H1 (cell line): ENCODE data around the gene MUC22. TPM values are rescaled to one million over a fixed set of nuclear protein-coding genes. Genes with fewer than 3 reads are reported as not detected.

Source experiments
- CTCF ChIA-PET: fragments of 300-600 bp; sonication (Branson Sonifier 250); formaldehyde crosslinking; loops from one replicate; lab custom pipeline; 2021; ENCODE audit not compliant: partially characterized antibody; lab: Charles Lee
- POLR2A ChIA-PET: fragments of 300-600 bp; sonication (Branson Sonifier 250); formaldehyde crosslinking; loops from one replicate; lab custom pipeline; 2021; ENCODE audit warnings: inconsistent platforms; ENCODE audit not compliant: partially characterized antibody; lab: Charles Lee
- DNase-seq, 2 experiments: peaks; one replicate each; pipeline versions ENCODE4 v3.0.0 to v3.0.0-alpha.2; 2010 to 2022; ENCODE audit warnings: low spot score in 2 of 2, low read depth in 1 of 2, mixed read lengths in 1 of 2
- FAIRE-seq: peaks from 2 replicates; lab custom pipeline; 2011; peaks lifted over from hg19 to GRCh38; lab: Jason Lieb, UNC
- H2AFZ ChIP-seq: 2 replicates; pipeline ENCODE4 v1.8.1; 2012; ENCODE audit warnings: low read length, inconsistent platforms
- H2AK5ac ChIP-seq: 2 replicates; pipeline ENCODE4 v1.6.1; 2013; ENCODE audit warnings: low read depth, low read length
- H2BK120ac ChIP-seq: replicated peaks from 2 replicates; pipeline ENCODE3; 2013; ENCODE audit warnings: low read depth, low read length, inconsistent platforms
- H2BK12ac ChIP-seq: 2 replicates; pipeline ENCODE4 v1.6.1; 2013; ENCODE audit warnings: low read depth, low read length
- H2BK15ac ChIP-seq: 2 replicates; pipeline ENCODE4 v1.6.1; 2013; ENCODE audit warnings: low read length
- H2BK20ac ChIP-seq: 2 replicates; pipeline ENCODE4 v1.6.1; 2013; ENCODE audit warnings: low read length
- H2BK5ac ChIP-seq: 2 replicates; pipeline ENCODE4 v1.6.1; 2013; ENCODE audit warnings: low read depth, low read length
- H3K14ac ChIP-seq: 2 replicates; pipeline ENCODE4 v1.6.1; 2013; ENCODE audit warnings: inconsistent platforms; ENCODE audit not compliant: insufficient read length
- H3K18ac ChIP-seq: 2 replicates; pipeline ENCODE4 v1.6.1; 2013; ENCODE audit warnings: low read length; ENCODE audit errors: extremely low read depth
- H3K23ac ChIP-seq: 2 replicates; pipeline ENCODE4 v1.6.1; 2013; ENCODE audit warnings: inconsistent platforms; ENCODE audit not compliant: insufficient read length
- H3K23me2 ChIP-seq: 2 replicates; pipeline ENCODE4 v1.6.1; 2013; ENCODE audit warnings: low read depth, low read length
- H3K27ac ChIP-seq: 2 replicates; pipeline ENCODE4 v1.6.1; 2011; ENCODE audit warnings: low read depth, low read length, inconsistent platforms
- H3K27me3 ChIP-seq, 4 experiments: replicated peaks in 1 of 4; 1 replicate in 1 of 4; 2 replicates in 3 of 4; pipeline versions ENCODE4 v1.6.1 to v1.8.1; 2011 to 2013; ENCODE audit warnings: low read length in 3 of 4, mild to moderate bottlenecking in 3 of 4, inconsistent platforms in 2 of 4, mixed read lengths in 2 of 4, moderate library complexity in 1 of 4; ENCODE audit not compliant: control insufficient read depth in 3 of 4, insufficient read depth in 3 of 4; ENCODE audit errors: extremely low read depth in 1 of 4
- H3K36me3 ChIP-seq, 4 experiments: 2 replicates each; pipeline versions ENCODE4 v1.6.1 to v1.8.1; 2011 to 2013; ENCODE audit warnings: mild to moderate bottlenecking in 4 of 4, low read length in 3 of 4, moderate library complexity in 2 of 4, control low read depth in 1 of 4, inconsistent platforms in 1 of 4; ENCODE audit not compliant: insufficient read depth in 4 of 4, control insufficient read depth in 2 of 4
- H3K4ac ChIP-seq: replicated peaks from 2 replicates; pipeline ENCODE3; 2013; ENCODE audit warnings: low read length, low read depth, mixed read lengths, inconsistent platforms; ENCODE audit not compliant: insufficient read length
- H3K4me1 ChIP-seq, 4 experiments: replicated peaks in 1 of 4; 1 replicate in 1 of 4; 2 replicates in 3 of 4; pipeline versions ENCODE4 v1.6.1 to v1.8.1; 2011 to 2013; ENCODE audit warnings: low read length in 3 of 4, inconsistent platforms in 2 of 4, mixed read lengths in 1 of 4; ENCODE audit not compliant: insufficient read depth in 4 of 4, control insufficient read depth in 3 of 4
- H3K4me2 ChIP-seq, 2 experiments: 2 replicates each; pipeline versions ENCODE4 v1.6.1 to v1.8.1; 2011 to 2013; ENCODE audit warnings: low read depth in 2 of 2, low read length in 2 of 2, control low read depth in 1 of 2, inconsistent platforms in 1 of 2, mild to moderate bottlenecking in 1 of 2; ENCODE audit not compliant: insufficient read depth in 1 of 2
- H3K4me3 ChIP-seq, 4 experiments: fragments of 200-600, 300-600 bp in 1 of 4; sonication (generic), shearing (Covaris generic), sonication (Bioruptor Twin) in 1 of 4; 2 replicates each; pipeline versions ENCODE4 v1.5.1 to v1.8.1; 2011 to 2016; ENCODE audit warnings: low read length in 4 of 4, low read depth in 3 of 4, control low read depth in 2 of 4, inconsistent platforms in 2 of 4, mild to moderate bottlenecking in 2 of 4, mixed read lengths in 1 of 4, moderate library complexity in 1 of 4; ENCODE audit not compliant: insufficient read depth in 2 of 4; ENCODE audit errors: extremely low read depth in 1 of 4
- H3K56ac ChIP-seq: replicated peaks from 2 replicates; pipeline ENCODE3; 2013; ENCODE audit warnings: low read depth, mild to moderate bottlenecking, mixed read lengths, low read length, inconsistent platforms; ENCODE audit not compliant: insufficient read length
- H3K79me1 ChIP-seq: 2 replicates; pipeline ENCODE4 v1.6.1; 2013; ENCODE audit warnings: low read depth, low read length, control low read depth
- H3K79me2 ChIP-seq, 2 experiments: 2 replicates each; pipeline versions ENCODE4 v1.6.1 to v1.8.1; 2012 to 2013; ENCODE audit warnings: low read length in 2 of 2, mild to moderate bottlenecking in 2 of 2, inconsistent platforms in 1 of 2; ENCODE audit not compliant: insufficient read depth in 2 of 2, control insufficient read depth in 1 of 2
- H3K9ac ChIP-seq, 4 experiments: replicated peaks in 1 of 4; 1 replicate in 1 of 4; 2 replicates in 3 of 4; pipeline versions ENCODE4 v1.6.1 to v1.8.1; 2011 to 2013; ENCODE audit warnings: low read depth in 3 of 4, low read length in 3 of 4, control low read depth in 2 of 4, mild to moderate bottlenecking in 2 of 4, moderate library complexity in 2 of 4, inconsistent platforms in 1 of 4; ENCODE audit errors: extremely low read depth in 1 of 4
- H3K9me3 ChIP-seq, 2 experiments: 2 replicates each; pipeline versions ENCODE4 v1.6.1 to v1.8.1; 2012 to 2013; ENCODE audit warnings: mild to moderate bottlenecking in 2 of 2, moderate library complexity in 2 of 2, control low read depth in 1 of 2, inconsistent platforms in 1 of 2, low read depth in 1 of 2, low read length in 1 of 2, mixed read lengths in 1 of 2; ENCODE audit not compliant: insufficient read depth in 2 of 2
- H4K20me1 ChIP-seq, 2 experiments: replicated peaks in 1 of 2; 2 replicates each; pipeline versions ENCODE3 to v1.8.1; 2011 to 2013; ENCODE audit warnings: inconsistent platforms in 2 of 2, low read length in 2 of 2, mild to moderate bottlenecking in 1 of 2; ENCODE audit not compliant: insufficient read depth in 2 of 2, control insufficient read depth in 1 of 2
- H4K5ac ChIP-seq: 2 replicates; pipeline ENCODE4 v1.6.1; 2013; ENCODE audit warnings: low read length, low read depth, mixed read lengths, inconsistent platforms; ENCODE audit not compliant: insufficient read length
- H4K8ac ChIP-seq: 2 replicates; pipeline ENCODE4 v1.8.0; 2013; ENCODE audit warnings: mild to moderate bottlenecking, moderate library complexity, low read length, inconsistent platforms; ENCODE audit not compliant: insufficient read depth; ENCODE audit errors: extremely low read depth
- H4K91ac ChIP-seq: replicated peaks from 2 replicates; pipeline ENCODE3; 2013; ENCODE audit warnings: low read length, mixed read lengths, inconsistent platforms; ENCODE audit not compliant: insufficient read length
- HDAC6 ChIP-seq: IDR thresholded peaks from one replicate; pipeline ENCODE4 v1.7.1; 2012; ENCODE audit warnings: low read depth, mild to moderate bottlenecking, inconsistent platforms, low read length, moderate library complexity
- POU5F1 ChIP-seq: IDR thresholded peaks from 2 replicates; pipeline ENCODE4 v1.6.1; 2011; ENCODE audit warnings: low read depth, mild to moderate bottlenecking, low read length, moderate library complexity
- RXRA ChIP-seq: IDR thresholded peaks from 2 replicates; pipeline ENCODE4 v1.6.1; 2011; ENCODE audit warnings: low read depth, mild to moderate bottlenecking, low read length, moderate library complexity; ENCODE audit not compliant: insufficient read depth
- SP1 ChIP-seq: IDR thresholded peaks from 2 replicates; pipeline ENCODE4 v1.6.1; 2011; ENCODE audit warnings: low read depth, low read length
- TAF7 ChIP-seq: optimal IDR thresholded peaks from 2 replicates; pipeline ENCODE3; 2011; ENCODE audit warnings: low read depth, mild to moderate bottlenecking, inconsistent platforms, low read length, moderate library complexity, borderline replicate concordance
- WGBS, 2 experiments: shearing (Covaris generic) in 1 of 2; methylation state at CpG; one replicate each; pipeline versions ENCODE4 v1.1.6 to v1.1.7; 2013 to 2015; ENCODE audit warnings: low lambda C conversion rate in 2 of 2, mixed read lengths in 2 of 2, inconsistent platforms in 1 of 2, low coverage in 1 of 2, missing lambda C conversion rate in 1 of 2; ENCODE audit not compliant: insufficient replicate concordance in 2 of 2, insufficient coverage in 1 of 2, insufficient read length in 1 of 2; ENCODE audit errors: extremely low coverage in 1 of 2, missing lambda C conversion rate in 1 of 2; 5-methylcytosine and 5-hydroxymethylcytosine counted together
- polyA plus RNA-seq, 7 experiments: library from polyadenylated mRNA; depleted of rRNA in 3 of 7; stranded (reverse) in 5 of 7; unstranded in 2 of 7; fragments of >200 nt in 5 of 7; fragments of 200-250 nt in 2 of 7; gene quantifications; 1 replicate in 5 of 7; 2 replicates in 1 of 7; 4 replicates in 1 of 7; pipeline versions ENCODE4 v1.2.1 to v1.2.3, GENCODE V29; 2011 to 2013; ENCODE audit warnings: missing spikeins in 2 of 7, mixed read lengths in 2 of 7
- total RNA-seq: library from RNA; stranded (reverse); fragmentation: NEBNext Ultra II Directional; extraction: Animal tissue kit (Norgen Biotek cat#: 25700); gene quantifications from 2 replicates; pipeline ENCODE4 v1.2.1, GENCODE V29; 2021

MUC22 gene
- total and polyA plus RNA-seq, 2 of the 8 experiments (the other 6 are each of a cell fraction or from before 2014, with no cell fraction given) = 0.02 TPM; not detected in 1

- CTCF ChIA-PET = interaction anchor here (1.7 kb wide), 1 partner anchor 10 kb away, joined by 4 read pairs; no protein-coding TSS in a partner anchor
- TF ChIP-seq HDAC6 = no peak
- no peak for TF ChIP-seq TAF7
- no peak for TF ChIP-seq POU5F1
- no peak for TF ChIP-seq RXRA
- TF ChIP-seq SP1 = no peak
- Histone ChIP-seq H3K9me3 (0 out of 4 replicates have a peak, but pooled peaks cover 0 to 2% of the 10 kb centered on the region in 2 experiments), H3K27me3 (no peaks in the 10 kb centered on the region), H2AK5ac (no peak overlapping the region), H2BK15ac (no peak overlapping the region), H3K18ac (no peak overlapping the region), H3K4me3 (no peak overlapping the region), H3K23ac (no peak overlapping the region), H3K14ac (no peak overlapping the region), H2BK120ac (no peak overlapping the region), H4K20me1 (no peaks in the 10 kb centered on the region), H3K9ac (no peak overlapping the region), H2BK20ac (no peak overlapping the region), H3K4me2 (no peak overlapping the region), H2BK12ac (no peak overlapping the region; the same call in 1 of the 2 replicates), H3K4me1 (no peaks in the 10 kb centered on the region), H3K79me2 (no peaks in the 10 kb centered on the region), H4K5ac (no peak overlapping the region), H2AFZ (no peak overlapping the region), H3K56ac (no peak overlapping the region), H3K4ac (no peak overlapping the region), H2BK5ac (no peak overlapping the region), H4K8ac (no peak overlapping the region), H4K91ac (no peak overlapping the region), H3K79me1 (no peaks in the 10 kb centered on the region), H3K27ac (no peak overlapping the region), H3K36me3 (no peaks in the 10 kb centered on the region), H3K23me2 (no peaks in the 10 kb centered on the region)
- 92% methylated on average over 5 of the region's 5 CpGs; no CpG with 5 or more reads in 1 of the 2 experiments for WGBS, 2 experiments
- FAIRE-seq (no peak), DNase-seq (no peak)
- POLR2A ChIA-PET = no interaction called here
These were observed 11.5 kb upstream of the MUC22 start for GRCh38 chr6:30998785-30999184.
